T47D (cell line): ENCODE data around the gene UBR4.

Experiments used
- DNase-seq, 2 experiments: peaks; one replicate each; pipeline versions ENCODE4 v3.0.0 to v3.0.0-alpha.2; 2011 to 2012; ENCODE audit warnings: low read depth in 1 of 2, low spot score in 1 of 2
- JUND ChIP-seq: IDR thresholded peaks from 2 replicates; pipeline ENCODE4 v1.6.1; 2012; ENCODE audit warnings: low read depth
- in situ Hi-C: cut with HindIII; loops from 2 replicates; pipeline ENCODE4 v1.10.0; 2016; ENCODE audit warnings: low sequenced_read_pairs, low pct_unique_long_range_greater_than_20kb

The UBR4 gene

GRCh38 chr1:19055701-19056100 lies 154.4 kb downstream of the UBR4 start:
- no peak for DNase-seq
- in situ Hi-C loops, result no loop called here
- TF ChIP-seq JUND, result no peak

DNA sequence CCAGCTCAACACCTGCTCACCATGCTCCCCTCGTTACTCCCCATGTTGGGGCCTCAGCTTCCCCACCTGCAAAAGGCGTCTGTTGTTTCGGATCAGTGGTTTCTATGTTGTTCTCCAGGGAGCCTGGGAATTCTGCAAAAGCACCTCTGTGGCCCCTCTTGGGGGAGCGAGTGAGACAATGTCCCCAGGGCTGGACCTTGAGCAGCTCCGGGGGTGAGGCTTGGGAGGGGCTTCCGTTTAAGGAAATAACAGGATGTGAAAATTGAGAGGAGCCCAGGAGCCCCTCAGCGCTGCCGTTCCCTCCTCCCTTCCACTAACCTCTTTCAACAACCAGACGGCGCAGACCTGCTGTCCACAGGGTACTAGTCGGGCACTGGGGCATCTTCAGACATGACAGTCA lies 155.1 kb downstream of the UBR4 start:
- no peak for TF ChIP-seq JUND
- in situ Hi-C loops, result no loop called here
- no peak for DNase-seq

DNA sequence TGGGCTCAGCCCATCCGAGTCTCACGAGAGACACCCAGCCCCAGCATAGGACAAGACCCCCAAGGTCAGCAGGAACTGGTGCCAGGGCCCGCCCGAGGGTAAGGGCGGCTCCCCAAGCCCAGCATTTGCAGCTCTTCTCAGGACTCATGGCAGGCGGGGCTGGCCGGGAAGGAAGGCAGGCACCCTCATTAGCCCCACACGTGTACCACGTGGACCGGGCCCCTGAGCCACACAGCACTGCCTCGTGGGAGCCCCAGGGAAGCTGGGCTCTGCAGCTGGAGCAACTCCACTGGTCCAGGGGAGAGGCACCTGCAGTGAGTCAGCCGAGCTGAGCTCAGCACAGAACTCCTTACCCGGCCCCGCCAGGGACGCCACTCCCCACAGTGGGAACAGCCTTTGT lies 155.8 kb downstream of the UBR4 start:
- no peak for DNase-seq
- in situ Hi-C loops, result no loop called here
- no peak for TF ChIP-seq JUND

GRCh38 chr1:19053486-19053885 lies 156.6 kb downstream of the UBR4 start:
- no peak for TF ChIP-seq JUND
- no peak for DNase-seq
- in situ Hi-C loops, result no loop called here

DNA sequence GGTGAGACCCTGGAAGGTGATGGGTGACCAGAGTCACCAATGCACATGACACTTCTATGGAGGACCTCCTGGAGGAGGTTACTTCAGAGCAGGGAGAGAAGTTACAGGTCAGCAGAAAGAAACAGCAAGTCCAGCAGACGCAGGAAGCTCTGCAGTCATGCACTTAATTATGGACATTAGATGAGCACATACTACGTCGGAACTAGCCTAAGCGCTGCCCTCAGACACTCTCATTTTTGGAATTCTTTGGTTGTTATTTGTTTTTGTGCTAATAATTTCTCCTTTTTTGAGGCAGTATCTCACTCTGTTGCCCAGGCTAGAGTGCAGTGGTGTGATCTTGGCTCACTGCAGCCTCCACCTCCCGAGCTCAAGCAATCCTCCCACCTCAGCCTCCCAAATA lies 160.3 kb downstream of the UBR4 start:
- TF ChIP-seq JUND, result no peak
- in situ Hi-C loops, result no loop called here
- DNase-seq, result no peak

DNA sequence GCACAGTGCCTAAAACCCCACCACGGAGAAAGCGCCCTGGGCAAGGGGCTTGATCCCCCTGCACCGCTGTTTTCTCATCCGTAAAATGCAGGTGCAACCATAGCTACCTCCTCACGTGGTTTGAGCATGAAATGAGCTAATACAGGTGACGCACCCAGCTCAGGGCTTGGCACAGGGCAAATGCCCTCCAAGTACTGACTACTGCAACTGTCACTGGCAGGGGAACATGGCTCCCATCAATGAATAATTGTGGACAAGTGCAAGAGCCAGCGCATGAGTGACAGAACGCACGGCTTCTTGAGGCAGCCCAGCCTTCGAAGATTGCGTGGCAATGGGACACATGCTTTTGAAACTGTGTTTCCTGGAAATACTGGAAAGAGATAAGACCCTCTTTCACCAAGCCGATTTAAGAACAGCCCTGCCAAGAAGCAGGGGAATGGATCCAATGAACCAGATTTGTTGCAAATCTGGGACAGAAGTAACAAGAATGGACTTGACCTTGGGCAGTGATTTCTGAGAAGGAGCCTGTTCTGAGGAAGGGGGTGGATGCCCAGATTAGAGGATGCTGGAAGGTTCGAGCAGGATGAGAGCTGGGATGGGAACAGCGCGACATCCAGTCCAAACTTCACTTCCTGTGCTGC lies 160.8 kb downstream of the UBR4 start:
- no peak for DNase-seq
- in situ Hi-C loops, result no loop called here
- no peak for TF ChIP-seq JUND

DNA sequence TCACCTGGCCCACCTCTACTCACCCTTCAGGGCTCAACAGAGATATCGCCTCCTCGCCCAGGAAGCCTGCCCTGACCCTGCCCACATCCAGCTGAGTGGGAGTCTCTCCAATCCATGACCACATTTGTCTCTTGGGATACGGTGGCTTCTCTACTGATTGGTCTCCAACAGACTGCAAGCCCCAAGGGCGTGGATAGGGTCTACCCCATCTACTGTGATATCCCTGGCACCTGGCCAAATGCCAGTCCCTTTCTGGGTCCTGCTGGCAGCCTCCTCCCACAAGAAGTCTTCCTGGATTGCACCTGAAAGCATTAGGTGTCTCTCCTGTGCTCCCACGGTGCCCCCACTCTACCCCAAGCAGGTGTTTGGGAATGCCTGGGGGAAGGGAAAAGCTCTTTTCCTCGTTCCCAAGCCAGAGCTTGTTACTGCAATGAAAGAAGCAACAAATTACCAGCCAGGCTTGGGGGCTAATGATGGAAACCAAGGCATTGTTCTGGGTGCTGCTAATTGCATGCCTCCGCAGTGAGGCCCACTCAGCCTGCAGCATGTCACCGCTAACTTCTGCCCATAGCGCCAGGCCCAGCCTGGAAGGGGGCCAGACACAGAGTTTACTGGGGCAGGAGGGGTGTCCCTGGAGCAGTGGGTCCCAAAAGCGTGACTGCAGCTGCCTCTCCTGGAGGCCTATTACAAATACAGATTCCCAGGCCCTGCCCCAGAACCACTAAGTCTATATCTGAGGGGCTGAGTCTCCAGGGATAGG lies 162.9 kb downstream of the UBR4 start:
- no peak for DNase-seq
- in situ Hi-C loops, result no loop called here
- no peak for TF ChIP-seq JUND

GRCh38 chr1:19045898-19046880 lies 163.9 kb downstream of the UBR4 start:
- in situ Hi-C loops, result no loop called here
- no peak for TF ChIP-seq JUND
- no peak for DNase-seq

DNA sequence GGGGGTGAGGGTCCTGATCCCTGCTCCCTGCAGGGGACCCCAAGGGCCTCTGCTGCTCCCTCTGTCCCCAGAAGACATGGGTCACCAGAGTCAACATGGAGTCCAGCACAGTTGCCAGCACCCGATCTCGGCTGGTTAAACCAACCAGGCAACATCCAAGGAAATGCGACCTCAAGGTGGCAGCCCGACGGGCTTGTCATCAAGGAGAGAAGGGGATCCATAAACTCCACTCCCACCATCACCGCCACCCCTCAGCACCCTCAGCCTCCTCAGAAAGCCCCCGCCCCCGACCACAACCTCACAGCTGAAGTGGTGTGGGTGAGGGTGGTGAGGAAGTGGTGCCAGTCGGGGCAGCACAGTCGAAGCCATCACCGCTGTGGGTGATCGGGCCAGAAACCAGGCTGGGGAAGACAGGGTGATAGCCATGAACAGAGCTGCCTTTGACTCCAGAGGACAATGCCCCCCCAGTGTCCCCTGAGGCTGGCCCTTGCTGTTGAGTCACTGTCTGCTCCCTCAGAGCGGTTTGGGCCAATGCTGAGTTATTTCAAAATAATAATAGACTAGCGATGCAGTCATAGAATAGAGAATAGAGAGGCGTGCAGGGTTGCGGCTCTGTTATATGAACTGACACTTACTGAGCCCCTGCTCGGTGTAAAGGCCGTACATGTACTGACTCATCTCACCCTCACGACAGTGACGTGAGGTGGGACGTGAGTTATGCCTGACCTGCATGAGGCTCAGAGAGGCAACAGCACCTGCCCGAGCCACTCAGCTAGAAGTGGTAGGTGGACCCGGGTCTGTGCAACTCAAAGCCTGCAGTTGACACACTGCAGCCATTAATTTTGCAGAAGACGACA lies 164.9 kb downstream of the UBR4 start:
- no peak for DNase-seq
- TF ChIP-seq JUND, result no peak
- in situ Hi-C loops, result no loop called here

DNA sequence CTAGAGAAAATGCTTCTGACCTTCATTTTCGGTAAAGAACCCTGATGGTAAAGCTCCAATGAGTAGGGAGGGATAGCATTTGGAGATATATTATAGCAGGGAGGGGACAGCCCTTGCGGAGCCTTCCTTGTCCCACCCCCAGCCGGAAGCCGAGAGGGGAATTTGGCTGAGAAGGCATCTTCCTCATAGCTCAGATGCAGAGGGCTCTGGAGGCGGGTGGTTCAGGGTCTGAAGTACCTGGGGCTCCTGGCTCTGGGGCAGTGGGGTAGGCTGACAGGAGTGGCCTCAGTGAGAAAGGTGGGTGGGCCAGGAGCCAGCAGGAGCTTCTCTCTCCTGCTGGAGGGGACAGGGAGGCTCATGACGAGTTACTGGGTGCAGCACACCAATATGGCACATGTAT lies 165.6 kb downstream of the UBR4 start:
- no peak for DNase-seq
- in situ Hi-C loops, result no loop called here
- TF ChIP-seq JUND, result no peak

- TF ChIP-seq JUND, result no peak
- DNase-seq, result no peak
- in situ Hi-C loops, result no loop called here
Measured at GRCh38 chr1:19043579-19044443, 166.3 kb downstream of the UBR4 start.
